GM21528 (cell line): ENCODE results near the gene IQCE.
"Not testable (repeated sequence)": the region's sequence is repeated elsewhere in the genome, so short reads cannot be mapped to it uniquely, and the experiment has no call there.

Source experiments
- ATAC-seq: cut with Tn5 transposase; IDR thresholded peaks from one replicate; pipeline ENCODE4 v1.9.1; 2021; ENCODE audit warnings: mild to moderate bottlenecking, moderate library complexity; ENCODE audit not compliant: unreplicated experiment, low FRiP score

Gene IQCE

GRCh38 chr7:2530994-2531795, 27.6 kb upstream of the IQCE start:
- not testable (repeated sequence) for ATAC-seq

GRCh38 chr7:2531796-2532110, 27.0 kb upstream of the IQCE start:
- not testable (repeated sequence) for ATAC-seq

GRCh38 chr7:2532199-2532772, 26.5 kb upstream of the IQCE start:
- ATAC-seq = not testable (repeated sequence)

GRCh38 chr7:2532816-2533215, 26.0 kb upstream of the IQCE start:
- ATAC-seq = not testable (repeated sequence)

- ATAC-seq = not testable (repeated sequence)
Measured at GRCh38 chr7:2533566-2533965, 25.2 kb upstream of the IQCE start.

GRCh38 chr7:2534214-2534613, 24.6 kb upstream of the IQCE start:
- ATAC-seq = not testable (repeated sequence)

GRCh38 chr7:2535872-2536627, 22.7 kb upstream of the IQCE start:
- not testable (repeated sequence) for ATAC-seq

- no peak for ATAC-seq
Measured at GRCh38 chr7:2537981-2538851, 20.6 kb upstream of the IQCE start.

GRCh38 chr7:2539031-2539911, 19.5 kb upstream of the IQCE start:
- no peak for ATAC-seq

- ATAC-seq = no peak
Measured at GRCh38 chr7:2540133-2540532, 18.6 kb upstream of the IQCE start.

GRCh38 chr7:2540641-2541051, 18.1 kb upstream of the IQCE start:
- no peak for ATAC-seq

GRCh38 chr7:2541291-2542010, 17.3 kb upstream of the IQCE start:
- no peak for ATAC-seq

- ATAC-seq = no peak
Measured at GRCh38 chr7:2542011-2542915, 16.5 kb upstream of the IQCE start.

GRCh38 chr7:2542916-2543871, 15.6 kb upstream of the IQCE start:
- no peak for ATAC-seq

- no peak for ATAC-seq
Measured at GRCh38 chr7:2544541-2545188, 14.1 kb upstream of the IQCE start.

GRCh38 chr7:2545746-2546425, 12.9 kb upstream of the IQCE start:
- no peak for ATAC-seq
